ENCODE data around the gene DNTTIP2.
A peak's percentile ranks its signal among the peaks of the same experiment; 100 is the strongest.
"Not testable (repeated sequence)": the region's sequence is repeated elsewhere in the genome, so short reads cannot be mapped to it uniquely, and the experiment has no call there.

Gene DNTTIP2

GRCh38 chr1:93878889-93879586, at the start of gene DNTTIP2:
Gene DNTTIP2 (minus strand): TSS chr1:93879206. CDS start chr1:93879148, 58 bp downstream.
- peak; percentile 84 to 92 for DNase-seq

GRCh38 chr1:93925206-93925605, 46.2 kb upstream of the DNTTIP2 start:
- no peak for DNase-seq

GRCh38 chr1:93919780-93920179, 40.8 kb upstream of the DNTTIP2 start:
- DNase-seq: no peak

- no peak for DNase-seq
These were observed 38.3 kb upstream of the DNTTIP2 start for GRCh38 chr1:93917302-93917701.

GRCh38 chr1:93910880-93911279, 31.9 kb upstream of the DNTTIP2 start:
- DNase-seq: not testable (repeated sequence)

GRCh38 chr1:93910305-93910704, 31.3 kb upstream of the DNTTIP2 start:
- DNase-seq: no peak

GRCh38 chr1:93909146-93910050, 30.4 kb upstream of the DNTTIP2 start, which contains the start of gene GCLM:
Gene GCLM (minus strand): TSS chr1:93909430. CDS start chr1:93909163, 267 bp downstream.
- peak; percentile 84 to 85 for DNase-seq

- no peak for DNase-seq
These were observed 29.6 kb upstream of the DNTTIP2 start for GRCh38 chr1:93908394-93909145.

- peak in 1 of 2 experiments; percentile 2 for DNase-seq
These were observed 28.7 kb upstream of the DNTTIP2 start for GRCh38 chr1:93907718-93908117.

GRCh38 chr1:93906480-93906879, 27.5 kb upstream of the DNTTIP2 start:
- no peak for DNase-seq

- no peak for DNase-seq
These were observed 26.7 kb upstream of the DNTTIP2 start for GRCh38 chr1:93905734-93906133.

GRCh38 chr1:93905051-93905450, 26.0 kb upstream of the DNTTIP2 start:
- no peak for DNase-seq

GRCh38 chr1:93904228-93904627, 25.2 kb upstream of the DNTTIP2 start:
- DNase-seq: no peak

GRCh38 chr1:93900723-93901504, 21.9 kb upstream of the DNTTIP2 start:
- no peak for DNase-seq

- no peak for DNase-seq
These were observed 20.7 kb upstream of the DNTTIP2 start for GRCh38 chr1:93899543-93900207.

GRCh38 chr1:93888900-93889299, 9.9 kb upstream of the DNTTIP2 start:
- no peak for DNase-seq

- no peak for DNase-seq
These were observed 3.3 kb upstream of the DNTTIP2 start for GRCh38 chr1:93882269-93882668.

- DNase-seq: no peak
These were observed 1.7 kb upstream of the DNTTIP2 start for GRCh38 chr1:93880731-93881130.

- DNase-seq: peak in 1 of 2 experiments; percentile 3
These were observed 511 bp downstream of the DNTTIP2 start for GRCh38 chr1:93878501-93878888.

GRCh38 chr1:93877529-93877928, 1.5 kb downstream of the DNTTIP2 start:
- no peak for DNase-seq

- DNase-seq: no peak
These were observed 2.8 kb downstream of the DNTTIP2 start for GRCh38 chr1:93876244-93876643.

Measured in SHP77 (cell line).